Dedifferentiated amniotic fluid mesenchymal stem cell (primary cell): ENCODE results near the gene BMERB1.
"Not testable (repeated sequence)": the region's sequence is repeated elsewhere in the genome, so short reads cannot be mapped to it uniquely, and the experiment has no call there.

ENCODE experiments used
- DNase-seq: peaks from one replicate; pipeline ENCODE4 v3.0.0-alpha.2; 2016; ENCODE audit errors: extremely low spot score

Gene BMERB1

DNA sequence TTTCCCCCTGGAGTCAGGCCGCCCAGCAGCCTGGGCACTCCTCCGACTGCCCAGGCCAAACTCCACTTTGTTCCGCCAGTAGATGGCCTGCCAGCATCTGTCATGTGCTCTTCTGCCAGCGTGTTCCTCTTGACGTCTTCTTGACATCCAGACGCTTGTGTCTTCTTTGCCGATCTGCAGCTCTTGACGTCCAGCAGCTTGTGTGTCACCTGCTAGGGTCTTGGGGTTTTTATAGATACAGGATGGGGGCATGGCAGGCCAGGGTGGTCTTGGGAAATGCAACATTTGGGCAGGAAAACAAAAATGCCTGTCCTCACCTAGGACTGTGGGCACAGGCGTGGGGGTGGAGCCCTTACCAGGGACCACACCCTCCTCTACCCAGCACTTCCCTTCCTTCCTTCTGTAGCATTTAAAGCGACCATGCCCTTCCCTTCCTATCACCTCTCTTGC lies 88.7 kb downstream of the BMERB1 start:
- no peak for DNase-seq

GRCh38 chr16:15523939-15524338 lies 89.6 kb downstream of the BMERB1 start:
- DNase-seq: no peak

DNA sequence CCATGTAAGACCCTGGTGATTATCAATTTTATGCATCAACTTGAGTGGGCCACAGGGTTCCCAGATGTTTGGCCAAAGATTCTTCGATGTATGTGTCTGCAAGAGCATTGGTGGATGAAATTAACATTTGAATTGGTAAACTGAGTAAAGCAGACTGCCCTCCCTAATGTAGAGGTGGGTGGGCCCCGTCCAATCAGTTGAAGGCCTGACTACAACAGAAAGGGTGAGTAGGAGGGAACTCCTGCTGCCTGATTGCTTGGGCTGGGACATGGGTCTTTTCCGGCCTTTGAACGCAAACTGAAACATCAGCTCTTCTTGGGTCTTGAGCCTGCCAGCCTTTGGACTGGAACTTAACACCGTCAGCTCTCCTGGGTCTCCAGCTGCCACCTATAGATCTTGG lies 90.6 kb downstream of the BMERB1 start:
- no peak for DNase-seq

DNA sequence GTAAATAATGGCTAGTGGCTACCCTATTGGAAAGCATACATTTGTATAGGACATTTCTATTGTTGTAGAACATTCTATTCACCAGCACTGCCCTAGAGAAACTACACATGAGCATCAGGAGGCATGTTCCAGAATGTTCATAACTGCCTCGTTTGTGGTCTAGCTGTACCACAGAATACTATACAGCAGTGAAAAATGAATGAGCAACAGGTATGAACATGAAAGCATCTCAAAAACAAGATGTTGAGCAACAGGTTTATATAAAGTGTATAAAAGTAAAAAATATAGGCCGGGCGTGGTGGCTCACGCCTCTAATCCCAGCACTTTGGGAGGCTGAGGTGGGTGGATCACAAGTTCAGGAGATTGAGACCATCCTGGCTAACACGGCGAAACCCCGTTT lies 91.7 kb downstream of the BMERB1 start:
- DNase-seq: no peak

- DNase-seq: no peak
Measured at GRCh38 chr16:15526731-15527130, 92.3 kb downstream of the BMERB1 start.

GRCh38 chr16:15529673-15530072 lies 95.3 kb downstream of the BMERB1 start:
- no peak for DNase-seq

- no peak for DNase-seq
Measured at GRCh38 chr16:15530085-15530484, 95.7 kb downstream of the BMERB1 start.

- no peak for DNase-seq
Measured at GRCh38 chr16:15532825-15533224, 98.4 kb downstream of the BMERB1 start.

DNA sequence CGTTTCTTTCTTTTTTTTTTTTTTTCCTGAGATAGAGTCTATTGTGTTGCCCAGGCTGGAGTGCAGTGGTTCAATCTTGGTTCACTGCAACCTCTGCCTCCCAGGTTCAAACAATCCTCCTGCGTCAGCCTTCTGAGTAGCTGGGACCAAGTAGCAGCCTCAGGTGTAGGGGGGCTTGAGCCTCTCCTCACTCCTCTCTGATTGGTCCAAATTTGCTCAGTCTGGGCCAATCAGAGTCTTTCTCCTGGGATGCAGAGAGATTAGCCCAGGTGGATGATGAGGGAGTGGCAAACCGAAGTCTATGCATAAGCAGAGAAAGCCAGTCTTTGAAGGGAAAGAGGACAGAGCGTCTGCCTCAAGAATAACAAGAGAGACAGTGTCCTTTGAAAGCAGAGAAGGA lies 99.0 kb downstream of the BMERB1 start:
- DNase-seq: no peak

DNA sequence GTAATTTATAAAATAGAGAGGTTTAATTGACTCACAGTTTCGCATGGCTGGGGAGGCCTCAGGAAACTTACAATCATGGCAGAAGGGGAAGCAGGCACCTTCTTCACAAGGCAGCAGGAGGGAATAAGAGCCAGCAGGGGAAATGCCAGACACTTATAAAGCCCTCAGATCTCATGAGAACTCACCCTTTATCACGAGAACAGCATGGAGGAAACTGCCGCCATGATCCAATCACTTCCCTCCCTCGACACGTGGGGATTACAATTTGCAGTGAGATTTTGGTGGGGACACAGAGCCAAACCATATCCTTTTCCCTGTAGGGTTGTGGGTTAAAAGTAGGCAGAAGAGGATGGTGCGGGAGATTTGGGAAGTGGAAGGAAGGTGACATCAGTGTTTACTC lies 101.4 kb downstream of the BMERB1 start:
- no peak for DNase-seq

- DNase-seq: no peak
Measured at GRCh38 chr16:15536843-15537242, 102.5 kb downstream of the BMERB1 start.

DNA sequence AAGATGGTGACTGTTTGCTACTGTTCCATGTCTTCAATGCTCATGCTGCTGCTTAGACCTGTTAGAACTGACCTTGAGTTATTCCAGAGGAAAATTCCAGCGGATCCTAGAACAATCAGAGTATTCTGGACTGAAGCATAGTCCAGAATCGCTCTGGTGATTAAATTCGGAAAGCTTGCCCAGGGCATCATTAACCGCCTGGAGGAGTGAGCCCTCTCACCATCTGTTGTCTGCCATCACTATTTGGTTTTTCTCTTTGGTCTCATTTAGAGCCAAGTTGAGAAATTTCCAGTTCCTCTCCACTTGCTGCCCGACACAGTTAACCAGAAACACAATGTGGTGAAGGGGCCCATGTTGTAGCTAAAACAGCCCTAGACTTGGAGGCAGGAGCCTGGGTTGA lies 104.1 kb downstream of the BMERB1 start:
- DNase-seq: no peak

DNA sequence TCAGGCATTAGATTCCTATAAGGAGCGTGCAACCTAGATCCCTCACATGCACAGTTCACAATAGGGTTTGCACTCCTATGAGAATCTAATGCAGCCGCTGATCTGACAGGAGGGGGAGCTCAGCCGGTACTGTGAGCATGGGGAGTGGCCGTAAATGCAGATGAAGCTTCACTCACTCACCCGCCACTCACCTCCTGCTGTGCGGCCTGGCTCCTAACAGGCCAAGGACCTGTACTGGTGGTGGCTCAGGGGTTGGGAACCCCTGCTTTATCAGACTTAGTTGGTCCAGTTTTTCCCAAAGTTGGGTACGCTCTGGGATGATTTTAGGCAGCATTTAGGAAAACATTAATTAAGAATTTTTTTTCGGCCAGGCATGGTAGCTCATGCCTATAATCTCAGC lies 104.8 kb downstream of the BMERB1 start:
- DNase-seq: no peak

GRCh38 chr16:15542261-15542660 lies 107.9 kb downstream of the BMERB1 start:
- no peak for DNase-seq

GRCh38 chr16:15542734-15543347 lies 108.5 kb downstream of the BMERB1 start:
- no peak for DNase-seq

DNA sequence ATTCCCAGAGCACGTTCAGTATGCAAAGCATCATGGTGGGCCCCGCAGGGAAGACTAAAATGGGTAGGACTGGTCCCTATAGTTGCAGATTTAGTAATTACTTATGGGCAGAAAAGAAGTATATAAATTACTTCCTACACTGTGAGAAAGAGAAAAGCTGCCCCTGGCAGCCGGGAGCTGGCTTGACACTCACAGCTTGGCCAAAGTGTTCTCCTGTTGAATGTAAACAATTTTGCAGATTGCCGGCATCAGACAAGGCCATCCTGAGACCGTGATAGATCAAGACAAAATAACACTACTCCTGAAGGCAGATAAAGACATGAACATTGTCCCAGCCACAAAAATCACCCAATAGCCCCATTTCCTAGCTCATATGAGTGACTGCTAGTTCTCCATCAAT lies 110.0 kb downstream of the BMERB1 start:
- no peak for DNase-seq

DNA sequence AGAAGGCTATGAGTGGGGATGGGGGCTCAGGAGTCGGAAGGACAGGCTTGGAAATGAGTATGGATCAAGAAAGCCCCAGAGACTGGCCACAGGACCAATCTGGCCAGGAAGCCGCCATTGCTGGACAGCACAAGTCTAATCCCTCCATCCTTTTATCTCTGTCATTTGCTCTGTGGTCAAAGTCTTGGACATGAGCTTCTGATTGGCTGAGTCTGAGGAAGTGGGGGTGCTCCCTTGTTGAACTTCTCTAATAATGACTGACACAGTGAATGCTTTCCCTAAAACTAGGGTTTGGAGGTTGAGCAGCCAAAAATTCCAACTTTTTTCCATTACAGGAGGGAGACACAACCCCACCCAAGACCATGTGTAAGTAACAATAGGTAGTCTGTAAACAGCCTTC lies 111.2 kb downstream of the BMERB1 start:
- no peak for DNase-seq

GRCh38 chr16:15547072-15547767 lies 112.8 kb downstream of the BMERB1 start:
- not testable (repeated sequence) for DNase-seq

GRCh38 chr16:15547768-15548096 lies 113.3 kb downstream of the BMERB1 start:
- DNase-seq: no peak

DNA sequence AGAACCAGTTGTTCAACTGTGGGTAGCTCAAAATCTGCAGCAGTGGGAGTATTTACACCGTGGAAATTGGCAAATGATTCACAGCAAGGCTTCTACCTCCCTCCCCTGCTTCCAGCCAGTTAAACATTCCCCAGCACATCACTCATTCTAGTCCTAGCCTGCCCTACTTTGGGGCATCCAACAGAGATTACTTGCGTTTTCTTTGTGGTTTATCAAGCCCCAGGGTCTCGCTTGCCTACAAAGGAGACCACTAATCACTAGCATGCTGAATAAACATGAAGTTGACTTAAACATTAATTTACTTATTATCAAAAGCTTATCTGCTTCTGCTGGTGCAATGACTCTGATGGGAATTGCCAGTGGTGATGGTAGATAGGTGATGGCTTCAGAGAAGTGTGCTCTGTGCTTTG lies 114.1 kb downstream of the BMERB1 start:
- DNase-seq: no peak

- no peak for DNase-seq
Measured at GRCh38 chr16:15552507-15552906, 118.1 kb downstream of the BMERB1 start.

DNA sequence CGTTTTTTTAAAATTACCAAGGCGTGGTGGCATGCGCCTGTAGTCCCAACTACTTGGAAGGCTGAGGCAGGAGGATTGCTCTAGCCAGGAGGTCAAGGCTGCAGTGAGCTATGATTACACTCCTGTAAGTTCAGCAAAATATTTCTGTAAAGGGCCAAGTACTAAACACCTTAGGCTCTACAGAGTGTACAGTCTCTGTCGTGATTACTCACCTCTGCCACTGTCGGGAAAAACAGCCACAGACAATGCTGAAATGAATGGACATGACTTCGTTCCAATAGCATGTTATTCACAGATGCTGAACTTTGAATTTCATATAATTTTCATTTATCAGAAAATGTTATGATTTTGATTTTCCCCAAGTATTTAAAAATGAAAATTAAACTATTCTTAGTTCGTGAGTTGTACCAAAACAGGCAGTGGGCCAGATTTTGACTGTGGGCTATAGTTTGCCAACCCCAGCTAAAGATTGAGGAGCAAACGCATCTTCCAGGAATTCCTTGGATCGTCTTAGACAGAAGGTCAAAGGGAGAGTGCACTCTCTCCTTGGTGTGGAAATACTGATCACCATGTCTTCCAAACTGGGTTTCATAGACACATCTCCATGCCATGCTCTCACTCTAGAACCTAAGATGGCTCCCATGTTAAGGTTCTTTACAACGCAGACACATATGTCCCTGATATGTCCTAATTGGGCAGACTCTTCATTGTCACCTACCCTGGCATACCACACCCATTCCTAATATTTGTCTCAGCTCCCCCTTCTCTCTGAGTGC lies 119.1 kb downstream of the BMERB1 start:
- no peak for DNase-seq

DNA sequence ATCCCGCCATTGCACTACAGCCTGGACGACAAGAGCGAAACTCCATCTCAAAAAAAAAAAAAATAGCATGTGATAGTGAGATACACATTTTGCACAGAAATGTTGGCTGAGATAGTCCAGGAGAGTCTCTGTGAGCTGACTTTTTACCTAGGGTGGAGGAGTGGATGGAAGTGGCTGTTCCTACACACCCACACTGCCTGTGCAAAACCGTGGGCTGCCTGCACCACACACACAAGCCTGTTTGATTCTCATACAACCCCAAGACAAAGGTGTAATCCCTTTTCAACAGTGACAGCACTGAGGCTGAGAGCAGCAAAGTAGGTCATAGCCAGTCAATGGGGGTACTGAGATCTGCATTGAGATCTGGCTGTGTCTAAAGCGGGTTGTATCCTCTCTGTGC lies 121.7 kb downstream of the BMERB1 start:
- no peak for DNase-seq
